Uterus (tissue), 4 donors: ENCODE results near the gene CDX2. TPM values are rescaled to one million over a fixed set of nuclear protein-coding genes. Genes with fewer than 3 reads are reported as not detected.

Experiments used
- DNase-seq, 2 donors: peaks; one replicate each; pipeline ENCODE4 v3.0.0-alpha.2; 2019 to 2020
- H3K27ac ChIP-seq, 2 donors: fragments of 200-600 bp; sonication (generic); 1 replicate in 1 of 2; 2 replicates in 1 of 2; pipeline ENCODE4 v1.5.1; 2016 to 2018
- H3K27me3 ChIP-seq, 2 donors: fragments of 200-600 bp; sonication (generic); one replicate each; pipeline ENCODE4 v1.5.1; 2018 to 2019; ENCODE audit warnings: control low read depth in 1 of 2
- H3K36me3 ChIP-seq, 2 donors: fragments of 200-600 bp; sonication (generic); one replicate each; pipeline ENCODE4 v1.5.1; 2019; ENCODE audit warnings: control low read depth in 1 of 2
- H3K4me1 ChIP-seq, 2 donors: fragments of 200-600 bp; sonication (generic); one replicate each; pipeline ENCODE4 v1.5.1; 2018 to 2019; ENCODE audit warnings: control low read depth in 1 of 2
- H3K4me3 ChIP-seq, 2 donors: fragments of 200-600 bp; sonication (generic); 1 replicate in 1 of 2; 2 replicates in 1 of 2; pipeline ENCODE4 v1.5.1; 2018 to 2019; ENCODE audit warnings: mild to moderate bottlenecking in 1 of 2
- H3K9me3 ChIP-seq, 2 donors: fragments of 200-600 bp; sonication (generic); one replicate each; pipeline ENCODE4 v1.5.1; 2019; ENCODE audit warnings: control low read depth in 1 of 2
- POLR2A ChIP-seq, 2 donors: fragments of 450-650 bp; IDR thresholded peaks; one replicate each; pipeline ENCODE4 v1.6.1; 2016; ENCODE audit warnings: antibody characterized with exemption in 2 of 2, mild to moderate bottlenecking in 1 of 2, moderate library complexity in 1 of 2
- intact Hi-C: fragments of 100-400 bp; cut with DNase I; formaldehyde crosslinking; loops from one replicate; pipeline ENCODE4 v1.15.1; 2023; ENCODE audit warnings: low total_unique reads
- total RNA-seq, 4 donors: library from RNA; depleted of rRNA in 3 of 4; stranded (reverse); fragments of >200 nt in 3 of 4; gene quantifications; one replicate each; pipeline versions ENCODE4 v1.1.0 to v1.2.4, GENCODE V29; 2014 to 2023
- TF ChIP-seq, protein P1 (sequence below), 4 experiments: fragments of 200-600 bp in 2 of 4; fragments of 450-650 bp in 2 of 4; sonication (generic) in 2 of 4; IDR thresholded peaks; one replicate each; pipeline ENCODE4 v1.5.1; 2016 to 2019; ENCODE audit warnings: antibody characterized with exemption in 4 of 4, mild to moderate bottlenecking in 2 of 4, moderate library complexity in 1 of 4
- donor health status: DM: yes; HTN: yes; CAD: no.

The CDX2 gene
- total RNA-seq, 4 donors from 2014 or later = 0.29 TPM; not detected in 3

DNA sequence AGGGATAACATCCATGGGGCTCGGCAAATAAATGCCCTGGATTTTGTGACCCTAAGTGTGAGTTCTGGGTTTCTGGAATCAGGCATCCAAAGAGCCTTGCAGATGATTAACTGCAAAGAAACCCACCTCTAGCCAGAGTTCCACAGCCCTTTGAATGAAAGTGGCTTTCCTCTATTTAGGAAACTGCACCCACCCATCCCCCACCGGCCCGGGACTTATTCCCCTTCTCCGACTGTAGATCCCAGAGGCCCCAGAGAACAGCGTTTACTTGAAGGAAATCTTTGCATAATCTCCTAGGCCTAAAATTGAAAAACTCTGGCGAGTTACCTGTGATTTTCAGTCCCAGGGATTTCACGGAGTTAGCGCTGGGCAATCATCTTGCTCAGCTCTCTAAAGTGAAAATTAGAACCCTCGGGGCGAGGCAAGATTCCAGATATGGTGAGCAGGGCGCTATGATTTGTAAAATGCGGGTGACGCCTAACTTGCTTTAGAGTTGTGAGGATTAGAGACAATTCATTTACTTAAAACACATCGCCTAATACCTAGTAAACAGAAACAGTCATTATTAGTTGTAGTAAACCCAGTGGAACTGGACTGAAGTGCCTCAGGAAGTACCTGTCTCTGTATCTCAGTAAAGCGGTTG is 10.0 kb upstream of the CDX2 start:
- TF ChIP-seq, protein P1, sequence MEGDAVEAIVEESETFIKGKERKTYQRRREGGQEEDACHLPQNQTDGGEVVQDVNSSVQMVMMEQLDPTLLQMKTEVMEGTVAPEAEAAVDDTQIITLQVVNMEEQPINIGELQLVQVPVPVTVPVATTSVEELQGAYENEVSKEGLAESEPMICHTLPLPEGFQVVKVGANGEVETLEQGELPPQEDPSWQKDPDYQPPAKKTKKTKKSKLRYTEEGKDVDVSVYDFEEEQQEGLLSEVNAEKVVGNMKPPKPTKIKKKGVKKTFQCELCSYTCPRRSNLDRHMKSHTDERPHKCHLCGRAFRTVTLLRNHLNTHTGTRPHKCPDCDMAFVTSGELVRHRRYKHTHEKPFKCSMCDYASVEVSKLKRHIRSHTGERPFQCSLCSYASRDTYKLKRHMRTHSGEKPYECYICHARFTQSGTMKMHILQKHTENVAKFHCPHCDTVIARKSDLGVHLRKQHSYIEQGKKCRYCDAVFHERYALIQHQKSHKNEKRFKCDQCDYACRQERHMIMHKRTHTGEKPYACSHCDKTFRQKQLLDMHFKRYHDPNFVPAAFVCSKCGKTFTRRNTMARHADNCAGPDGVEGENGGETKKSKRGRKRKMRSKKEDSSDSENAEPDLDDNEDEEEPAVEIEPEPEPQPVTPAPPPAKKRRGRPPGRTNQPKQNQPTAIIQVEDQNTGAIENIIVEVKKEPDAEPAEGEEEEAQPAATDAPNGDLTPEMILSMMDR (IDR thresholded peaks at IDR 0.05) = no peak
- no peak for TF ChIP-seq POLR2A (IDR thresholded peaks at IDR 0.05)
- Histone ChIP-seq H3K9me3 (no peaks in the 10 kb centered on the region), H3K36me3 (no peaks in the 10 kb centered on the region), H3K27me3 (peaks cover 0 to 49% of the 10 kb centered on the region in 2 donors), H3K27ac (no peak overlapping the region), H3K4me3 (no peak overlapping the region), H3K4me1 (peaks cover 0 to 16% of the 10 kb centered on the region in 2 donors)
- intact Hi-C loops = no loop called here
- DNase-seq = no peak

DNA sequence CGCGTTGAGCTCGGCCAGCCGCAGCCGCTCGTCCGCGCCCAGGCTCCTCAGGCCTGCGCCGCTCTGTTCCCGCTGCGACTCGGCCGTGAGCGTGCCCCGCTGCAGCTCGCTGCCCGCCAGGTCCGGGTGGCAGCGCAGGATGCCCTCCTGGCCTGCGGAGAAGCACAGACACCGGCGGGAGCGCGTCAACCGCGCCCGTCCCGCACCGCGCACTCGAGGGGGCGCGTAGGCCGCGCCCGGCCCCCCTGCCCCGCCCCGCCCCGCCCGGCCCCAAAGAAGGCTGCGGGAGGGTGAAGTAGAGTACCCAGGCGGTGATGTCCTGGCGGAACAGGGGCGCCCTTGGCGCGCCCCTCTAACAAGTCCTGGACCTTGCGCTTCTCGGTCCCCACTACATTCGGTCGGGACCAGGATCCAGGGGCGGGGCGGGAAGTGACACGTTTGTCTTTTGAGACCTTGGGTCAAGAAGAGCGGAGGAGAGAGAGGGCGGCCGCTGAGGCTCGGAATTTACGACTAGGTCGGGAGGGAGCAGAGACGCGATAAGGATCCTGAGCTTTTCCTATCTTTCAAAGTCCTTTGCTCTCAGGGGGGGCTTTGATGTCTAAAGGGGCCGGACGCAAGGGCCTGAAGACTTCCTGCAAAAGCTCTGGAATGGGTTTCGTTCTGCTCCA is 9.3 kb upstream of the CDX2 start:
- H3K36me3 ChIP-seq = no peaks in the 10 kb centered on the region
- H3K27ac ChIP-seq = no peak overlapping the region
- TF ChIP-seq, protein P1 (IDR thresholded peaks at IDR 0.05) = no peak
- no peak for TF ChIP-seq POLR2A (IDR thresholded peaks at IDR 0.05)
- H3K9me3 ChIP-seq = no peaks in the 10 kb centered on the region
- H3K27me3 ChIP-seq = peaks cover 0 to 56% of the 10 kb centered on the region in 2 donors
- H3K4me3 ChIP-seq = no peak overlapping the region
- H3K4me1 ChIP-seq = peaks cover 0 to 16% of the 10 kb centered on the region in 2 donors
- no peak for DNase-seq
- intact Hi-C loops = no loop called here

DNA sequence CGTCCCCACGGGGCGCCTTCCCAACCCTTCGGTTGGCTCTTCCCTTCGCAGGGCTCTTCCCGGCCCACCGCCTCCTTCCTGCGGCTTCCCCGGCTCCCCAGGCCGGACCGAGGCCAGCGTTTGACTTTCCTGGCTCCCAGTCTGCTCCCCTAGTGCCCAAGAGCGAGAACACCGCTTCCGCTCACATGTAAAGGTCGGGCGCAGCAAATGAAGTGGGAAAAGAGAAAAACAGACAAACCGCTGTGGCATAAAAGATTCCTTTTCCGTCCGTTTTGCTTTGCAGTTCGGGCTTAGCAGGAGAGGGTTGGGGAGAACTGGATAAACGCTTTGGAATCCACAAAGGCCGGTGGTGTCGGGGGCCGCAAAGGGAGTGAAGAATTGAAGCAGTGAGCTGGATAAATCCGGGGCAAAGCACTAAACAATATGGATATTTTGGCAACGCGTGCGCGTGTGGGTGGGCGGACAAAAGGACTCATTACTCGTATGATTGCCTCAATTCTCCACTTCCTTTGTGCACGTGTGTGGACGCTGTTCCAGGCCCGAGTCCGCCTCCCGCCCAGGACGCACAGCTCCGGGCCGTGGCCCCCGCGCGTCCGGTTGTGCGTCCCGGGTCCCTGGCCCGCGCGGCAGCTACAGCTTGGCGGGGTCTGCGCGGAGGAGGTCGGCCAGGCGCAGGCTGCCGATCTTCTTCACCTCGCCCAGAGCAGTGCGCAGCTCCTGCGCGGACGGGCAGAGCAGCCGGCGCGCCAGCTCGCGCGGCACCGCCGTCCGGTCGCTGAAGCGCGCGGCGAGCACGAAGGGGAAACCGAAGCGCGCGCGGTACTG is 8.6 kb upstream of the CDX2 start:
- Histone ChIP-seq H3K4me1 (peaks cover 0 to 16% of the 10 kb centered on the region in 2 donors), H3K36me3 (no peaks in the 10 kb centered on the region), H3K27ac (no peak overlapping the region), H3K4me3 (no peak overlapping the region), H3K9me3 (no peaks in the 10 kb centered on the region), H3K27me3 (peaks cover 0 to 57% of the 10 kb centered on the region in 2 donors)
- intact Hi-C loops = no loop called here
- TF ChIP-seq POLR2A (IDR thresholded peaks at IDR 0.05) = no peak
- TF ChIP-seq, protein P1 (IDR thresholded peaks at IDR 0.05) = no peak
- no peak for DNase-seq

DNA sequence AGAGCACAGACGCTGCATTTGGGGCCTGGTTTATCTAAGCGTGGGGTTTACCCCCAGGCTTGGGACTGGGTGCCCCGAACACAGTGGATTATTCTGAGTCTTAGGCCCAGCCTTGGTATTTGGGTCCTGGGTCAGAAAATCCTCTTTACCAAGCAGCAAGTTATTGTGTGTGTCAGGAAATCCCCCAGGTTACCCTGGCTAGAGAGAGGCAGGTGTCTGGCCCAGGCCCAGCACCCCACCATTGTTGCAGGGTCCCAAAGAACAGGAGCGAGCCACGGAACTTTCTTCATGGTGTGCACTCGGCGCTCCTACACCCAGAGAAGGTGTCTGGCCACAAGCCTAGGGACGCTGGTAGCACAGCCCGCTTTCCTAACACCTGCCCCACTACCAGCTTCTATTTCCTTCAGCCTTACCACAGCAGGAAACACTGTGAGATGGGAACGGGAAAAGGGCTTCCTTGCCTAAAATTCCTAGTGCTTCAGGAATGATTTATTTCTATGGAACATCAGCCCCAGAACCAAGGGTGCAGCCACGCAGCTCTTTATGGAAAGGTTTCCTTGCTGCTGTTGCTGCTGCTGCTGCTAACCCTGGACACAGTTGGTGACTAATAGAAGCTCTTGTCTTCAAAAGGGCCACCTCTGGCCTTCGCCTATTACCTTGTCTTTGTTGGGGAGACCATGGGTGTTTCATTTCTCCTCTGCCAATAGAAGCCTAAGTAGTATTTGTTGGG is 7.4 kb upstream of the CDX2 start:
- no peak overlapping the region for H3K4me3 ChIP-seq
- TF ChIP-seq, protein P1 (IDR thresholded peaks at IDR 0.05) = no peak
- no peak for TF ChIP-seq POLR2A (IDR thresholded peaks at IDR 0.05)
- no peak overlapping the region for H3K27ac ChIP-seq
- H3K9me3 ChIP-seq = no peaks in the 10 kb centered on the region
- H3K27me3 ChIP-seq = peaks cover 0 to 58% of the 10 kb centered on the region in 2 donors
- intact Hi-C loops = no loop called here
- H3K4me1 ChIP-seq = peaks cover 0 to 16% of the 10 kb centered on the region in 2 donors
- DNase-seq = no peak
- no peaks in the 10 kb centered on the region for H3K36me3 ChIP-seq
